GM10847 (cell line): ENCODE measurements around the gene LRRC74A.

ENCODE experiments used
- POLR2A ChIP-seq: IDR thresholded peaks from 2 replicates; pipeline ENCODE4 v1.6.1; 2011; ENCODE audit not compliant: insufficient read length; ENCODE audit errors: extremely low read depth

LRRC74A gene

GRCh38 chr14:76826122-76826521, at the start of gene LRRC74A:
Gene LRRC74A (plus strand): TSS chr14:76826408. CDS start chr14:76826698, 290 bp downstream.
- TF ChIP-seq POLR2A = no peak

DNA sequence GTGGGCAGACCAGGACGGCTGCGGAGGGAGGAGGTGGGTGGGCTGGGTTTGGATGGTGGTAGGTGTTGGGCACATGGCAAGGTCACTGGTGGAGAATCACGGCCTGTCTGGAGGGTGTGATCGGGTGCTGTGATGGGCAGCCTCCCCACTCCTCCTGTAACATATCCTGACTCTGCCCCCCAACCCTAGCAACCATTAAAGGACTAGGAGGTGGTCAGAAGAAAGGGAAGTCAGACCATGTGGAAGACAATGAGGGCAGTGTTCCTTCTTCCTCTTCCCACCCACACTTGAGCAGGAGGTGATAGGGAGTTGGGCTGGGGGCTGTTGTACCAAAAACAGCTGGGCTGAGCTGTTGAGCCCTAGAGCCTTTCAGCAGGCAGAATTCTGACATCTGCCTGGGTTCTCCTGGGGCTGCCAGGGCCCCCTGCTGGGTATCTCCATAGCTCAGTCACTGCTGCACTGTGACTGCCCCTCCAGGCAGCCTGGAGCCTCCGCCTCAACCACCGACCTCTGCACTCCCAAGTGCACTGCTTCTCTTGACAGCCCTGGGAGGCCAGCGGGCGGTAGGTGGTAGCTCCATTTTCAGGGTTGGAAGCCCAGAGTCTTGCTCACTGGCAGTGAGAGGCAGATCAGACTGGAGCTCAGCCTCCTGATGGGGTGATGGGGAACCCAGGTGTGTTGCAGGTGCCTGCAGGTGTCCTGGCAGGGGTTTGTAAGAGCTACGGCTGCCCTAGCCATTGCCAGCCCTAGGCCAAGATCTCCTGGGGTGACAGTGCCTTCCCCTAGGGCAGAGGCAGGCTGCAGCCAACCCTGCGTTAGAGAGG, 49.6 kb upstream of the LRRC74A start:
- TF ChIP-seq POLR2A = no peak

DNA sequence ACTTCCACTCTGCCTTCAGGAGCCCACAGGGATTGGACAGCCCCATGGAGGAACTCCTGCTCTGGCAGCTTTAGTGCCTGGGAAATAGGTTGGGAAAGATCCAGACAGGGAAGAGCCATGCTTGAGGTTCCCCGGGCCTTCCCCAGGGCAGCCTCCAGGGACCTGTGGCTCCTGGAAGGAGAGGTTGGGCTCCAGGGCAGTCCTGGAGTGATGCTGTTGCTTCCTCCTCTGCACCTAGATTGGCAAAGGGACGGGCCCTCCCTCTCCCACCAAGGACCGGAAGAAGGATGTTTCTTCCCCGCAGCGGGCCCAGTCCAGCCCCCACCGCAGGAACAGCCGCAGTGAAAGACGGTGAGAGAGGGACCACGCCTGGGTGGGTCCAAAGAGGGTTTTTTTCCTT, 48.5 kb upstream of the LRRC74A start:
- no peak for TF ChIP-seq POLR2A

DNA sequence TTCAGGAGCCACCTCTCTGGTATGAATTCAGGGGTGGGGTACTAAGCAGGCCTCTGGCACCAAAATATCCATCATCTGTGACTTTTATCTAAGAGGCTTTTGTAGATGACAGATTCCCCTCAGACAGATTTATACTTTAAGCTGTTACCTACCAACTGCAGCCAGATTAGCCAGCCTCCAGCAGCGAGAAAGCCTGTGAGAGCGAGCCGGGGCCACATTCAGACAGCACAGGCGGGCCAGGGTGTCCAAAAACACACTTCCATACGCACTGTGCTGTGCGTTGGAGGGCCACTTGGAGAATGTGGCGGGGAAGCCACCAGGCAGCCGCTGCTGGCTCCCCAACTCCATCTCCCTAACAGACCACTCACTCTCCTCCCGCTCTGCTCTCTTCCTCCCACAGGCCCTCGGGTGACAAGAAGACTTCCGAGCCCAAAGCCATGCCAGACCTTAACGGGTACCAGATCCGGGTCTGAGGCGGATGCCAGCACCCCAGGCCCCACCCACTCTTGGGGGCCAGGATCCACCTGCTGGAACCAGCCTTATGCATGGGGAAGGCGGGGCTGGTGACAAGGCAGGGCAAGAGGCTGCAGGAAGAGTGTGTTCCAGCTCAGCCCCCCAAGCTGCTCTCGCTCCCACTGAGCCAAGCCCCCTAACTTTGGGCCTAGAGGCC, 47.5 kb upstream of the LRRC74A start:
- no peak for TF ChIP-seq POLR2A

DNA sequence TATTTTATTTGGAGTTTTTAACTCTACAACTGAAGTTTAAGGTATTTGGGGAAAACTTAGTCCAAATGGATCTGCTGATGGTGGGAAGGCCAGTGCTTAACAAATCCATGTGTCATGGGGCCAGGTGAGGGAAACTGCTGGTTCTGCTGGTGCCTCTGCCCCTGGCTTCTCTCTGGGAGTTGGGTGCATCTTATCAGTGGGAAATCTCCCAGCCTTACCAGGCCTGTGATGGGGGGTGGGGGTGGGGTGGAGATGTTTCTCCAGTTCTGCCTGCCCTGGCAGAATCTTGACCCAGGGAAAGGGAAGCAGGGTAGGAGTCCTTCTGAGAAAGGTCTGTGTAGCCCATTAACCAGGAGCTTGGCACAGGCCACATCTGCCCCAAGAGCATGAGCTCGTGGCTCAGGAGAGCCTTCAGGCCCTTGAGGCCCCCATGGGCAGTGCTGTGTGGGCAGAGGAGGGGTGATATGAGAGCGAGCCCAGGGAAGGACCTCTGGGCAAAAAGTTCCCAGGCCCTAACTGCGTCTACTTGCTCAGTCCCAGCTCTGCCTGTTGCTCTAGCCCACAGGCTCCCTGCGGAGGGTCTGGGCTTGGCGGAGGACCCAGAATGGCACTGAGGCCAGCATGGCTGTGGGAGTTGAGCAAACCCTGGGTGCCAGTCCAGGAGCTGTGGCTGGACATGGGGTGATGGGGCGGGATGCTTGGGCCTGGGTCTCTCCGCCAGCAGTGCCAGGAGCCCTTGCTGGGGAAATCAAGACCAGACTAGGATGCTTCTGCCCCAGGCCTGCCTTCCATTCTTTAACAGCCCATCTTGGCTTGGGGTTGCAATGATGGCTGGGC, 46.8 kb upstream of the LRRC74A start:
- no peak for TF ChIP-seq POLR2A

- no peak for TF ChIP-seq POLR2A
Observed at GRCh38 chr14:76780058-76780345, 46.2 kb upstream of the LRRC74A start.

- no peak for TF ChIP-seq POLR2A
Observed at GRCh38 chr14:76780360-76780759, 45.8 kb upstream of the LRRC74A start.

DNA sequence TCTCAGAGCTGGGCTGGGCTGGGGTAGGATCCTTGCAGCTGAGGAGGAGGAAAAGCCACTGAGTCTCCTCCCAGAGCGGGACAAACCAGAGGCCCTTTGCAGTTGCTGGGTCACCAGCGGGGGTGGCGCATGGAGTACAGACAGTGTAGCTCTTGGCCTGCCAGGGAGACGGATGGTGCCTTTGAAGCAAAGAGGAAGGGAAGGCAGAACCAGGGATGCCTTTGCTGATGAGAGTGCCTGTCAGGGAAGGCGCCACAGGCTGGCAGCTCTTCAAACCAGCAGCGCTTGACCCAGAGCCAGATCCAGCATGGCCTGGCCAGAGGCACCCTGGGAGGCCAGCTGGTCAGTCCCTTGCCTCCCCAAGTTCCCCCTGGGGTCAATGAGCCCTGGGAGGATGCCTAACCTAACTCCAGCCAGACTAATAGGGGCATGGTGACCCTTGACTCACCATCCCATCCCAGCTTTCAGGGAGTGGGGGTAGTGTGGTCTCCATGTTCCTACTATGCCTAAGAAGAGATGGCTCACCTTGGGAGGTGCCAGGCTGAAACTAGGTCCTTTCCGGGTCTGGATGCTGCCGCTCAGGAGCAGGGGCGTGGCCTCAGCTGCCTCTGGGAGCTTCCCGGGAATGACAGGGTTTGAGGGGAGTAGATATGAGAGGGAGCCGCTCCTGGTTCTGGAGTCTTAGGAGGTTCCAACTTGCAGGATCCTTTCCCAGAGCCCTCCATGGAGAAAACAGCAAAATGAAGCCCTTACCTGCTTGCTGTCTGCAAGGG, 45.1 kb upstream of the LRRC74A start:
- no peak for TF ChIP-seq POLR2A

DNA sequence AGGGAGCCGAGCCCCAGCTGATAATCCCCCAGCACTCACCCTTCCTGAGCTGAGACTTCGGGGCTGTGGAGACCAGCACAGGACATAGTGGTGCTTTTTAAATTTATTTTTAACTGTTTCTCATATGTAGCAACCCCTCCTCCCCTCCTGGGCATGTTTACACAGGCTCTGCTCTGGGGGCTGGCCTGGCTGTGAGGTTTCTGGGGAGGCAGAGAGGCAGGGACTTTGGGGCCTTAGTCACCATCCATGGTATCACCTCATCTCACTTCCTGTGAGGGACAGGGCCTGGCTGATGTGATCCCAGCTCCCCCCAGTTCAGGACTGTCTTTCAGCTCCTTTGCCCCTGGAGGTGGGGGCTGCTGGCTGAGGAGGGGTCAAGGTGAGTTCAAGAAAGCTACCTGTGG, 44.6 kb upstream of the LRRC74A start:
- TF ChIP-seq POLR2A = no peak

GRCh38 chr14:76782115-76782884, 43.9 kb upstream of the LRRC74A start:
- no peak for TF ChIP-seq POLR2A

DNA sequence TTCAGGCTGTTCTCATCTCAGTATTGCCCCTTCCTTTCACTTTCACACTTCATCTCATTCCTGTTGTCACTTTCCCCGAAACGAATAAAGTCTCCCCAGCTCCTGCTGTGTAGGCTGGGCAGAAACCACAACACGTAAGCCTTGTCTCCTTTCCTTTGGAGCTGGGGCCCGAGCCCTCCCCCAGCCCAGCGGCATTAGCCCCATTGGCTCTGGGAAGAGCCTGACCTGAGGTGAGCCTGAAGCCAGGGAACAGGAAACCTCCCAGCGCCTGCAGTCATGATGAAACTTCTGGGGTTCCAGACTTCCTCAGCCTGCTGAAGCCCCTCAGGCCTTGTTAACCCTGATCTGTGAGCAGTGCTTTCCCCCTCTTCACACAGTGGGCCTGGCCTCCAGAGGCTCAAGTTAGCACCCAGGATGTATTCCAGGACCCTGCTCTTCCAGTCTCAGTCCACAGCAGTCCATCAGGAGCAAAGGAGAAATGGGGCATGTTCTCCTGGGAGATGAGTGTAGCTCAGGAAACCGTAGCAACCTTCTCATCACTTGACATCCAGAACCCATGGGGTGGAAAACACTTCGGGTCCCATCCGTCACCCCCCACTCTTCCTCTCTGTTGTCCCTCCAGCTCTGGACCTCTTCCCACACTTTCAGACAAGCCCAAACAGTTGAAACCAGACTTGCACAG, 43.2 kb upstream of the LRRC74A start:
- no peak for TF ChIP-seq POLR2A

DNA sequence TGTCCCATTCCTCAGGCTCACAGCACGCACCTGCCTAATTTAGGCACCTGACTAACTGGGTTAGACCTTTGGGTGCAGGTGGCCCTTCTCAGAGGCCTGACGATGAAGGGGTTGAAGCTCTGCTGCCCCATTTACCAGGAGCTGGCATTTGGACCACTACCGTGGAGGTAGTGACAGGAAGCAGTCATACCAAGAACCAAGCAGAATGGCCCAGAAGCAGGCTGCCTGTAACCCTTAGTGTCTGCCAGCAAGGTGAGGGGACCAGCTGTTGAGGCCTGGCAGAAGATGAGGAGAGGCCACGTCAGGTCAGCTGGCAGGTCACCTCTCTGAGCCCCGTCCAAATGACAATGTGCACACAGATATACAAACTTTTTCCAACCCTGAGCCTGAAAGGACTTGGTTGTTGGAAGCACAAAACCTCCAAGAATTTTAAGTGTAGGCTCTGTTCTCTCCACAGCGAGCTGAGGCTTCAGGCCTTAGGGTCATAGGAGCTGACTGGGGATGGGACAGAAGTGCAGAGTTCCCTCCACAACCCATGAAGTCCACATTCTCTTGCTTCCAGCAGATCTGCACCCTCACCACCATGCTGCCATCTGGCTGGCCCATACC, 41.8 kb upstream of the LRRC74A start:
- no peak for TF ChIP-seq POLR2A

GRCh38 chr14:76784881-76785280, 41.3 kb upstream of the LRRC74A start:
- no peak for TF ChIP-seq POLR2A

GRCh38 chr14:76786601-76787000, 39.6 kb upstream of the LRRC74A start:
- no peak for TF ChIP-seq POLR2A

DNA sequence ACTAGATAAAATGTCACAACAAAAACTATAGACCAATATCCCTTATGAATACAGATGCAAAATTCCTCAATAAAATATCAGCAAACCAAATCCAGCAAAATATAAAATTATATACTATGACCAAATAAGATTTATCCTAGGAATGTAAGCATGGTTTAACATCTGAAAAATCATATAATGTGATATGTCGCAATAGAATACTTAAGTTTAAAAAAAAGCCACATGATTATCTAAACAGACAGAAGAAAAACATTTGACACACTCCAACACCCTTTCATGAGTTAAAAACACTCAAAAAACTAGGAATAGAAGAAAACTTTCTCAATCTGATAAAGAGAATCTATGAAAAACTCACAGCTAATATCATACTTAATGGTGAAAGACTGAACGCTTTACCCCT, 33.8 kb upstream of the LRRC74A start:
- TF ChIP-seq POLR2A = no peak
